Measurements from ENCODE around the gene IMMP2L. TPM values are rescaled to one million over a fixed set of nuclear protein-coding genes. Genes with fewer than 3 reads are reported as not detected.
A peak's percentile ranks its signal among the peaks of the same experiment; 100 is the strongest.
"Not testable (repeated sequence)": the region's sequence is repeated elsewhere in the genome, so short reads cannot be mapped to it uniquely, and the experiment has no call there.

The IMMP2L gene
- total RNA-seq (2014; rRNA removed) (8.6 and 15.4 TPM in 2 replicates), Bru-seq, nascent RNA (percentile 83 among the genes with signal in this experiment), BruChase-seq, experiment 1, labeled RNA remaining after a 6-hour chase (percentile 79 among the genes with signal in this experiment), BruChase-seq, experiment 2, labeled RNA remaining after a 2-hour chase (percentile 87 among the genes with signal in this experiment)
- long read RNA-seq, partial matches to known transcripts: 1 of 9 reads
- long read RNA-seq, other reads (novel, unspliced or antisense): 8 of 9 reads

DNA sequence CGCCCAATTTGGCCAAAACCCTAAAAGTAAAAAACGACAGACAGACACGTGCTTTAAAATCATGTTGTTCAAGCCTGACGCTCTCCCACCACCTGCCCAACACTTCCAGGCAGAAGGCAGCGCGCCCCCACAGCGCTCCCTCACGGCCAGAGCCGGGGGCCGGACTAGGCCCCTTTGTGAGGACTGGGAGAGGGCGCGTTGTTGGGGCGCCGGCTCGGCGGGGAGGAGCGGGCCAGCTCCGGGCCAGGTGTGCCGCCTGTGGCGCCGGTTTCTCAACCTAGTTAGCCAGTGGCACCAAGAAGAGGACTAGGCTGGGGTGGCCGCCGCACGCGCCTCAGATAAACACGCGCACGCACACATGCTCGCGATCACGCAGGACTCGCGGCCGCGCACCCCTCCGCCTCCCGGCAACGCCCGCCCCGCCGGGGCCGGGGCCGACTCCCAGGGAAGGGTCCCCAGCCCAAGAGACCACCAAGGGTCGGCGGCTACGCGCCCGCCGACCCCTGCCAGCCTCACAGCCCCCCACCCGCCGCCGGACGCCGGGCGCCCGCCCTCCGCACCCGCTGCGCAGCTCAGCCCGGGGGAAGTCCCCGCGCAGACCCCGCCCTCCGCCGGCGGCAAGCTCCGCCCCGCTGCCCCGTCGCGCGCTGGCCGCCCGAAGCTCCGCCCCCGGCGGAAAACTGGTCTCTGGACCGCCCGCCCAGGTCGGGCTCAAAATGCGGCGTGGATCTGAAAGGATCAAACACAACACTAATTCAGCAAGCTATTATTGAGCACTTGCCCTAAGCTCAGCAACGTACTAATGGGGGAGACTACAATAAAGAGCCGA lies at the start of gene IMMP2L:
TSS of gene IMMP2L (minus strand) at position 589 of the 829 bp plus-strand sequence.
- intact Hi-C loops (cut with micrococcal nuclease): loop anchor here (1.0 to 10.0 kb wide), 4 partner anchors 45 to 467 kb away; partner anchors contain the start of gene LRRN3
- ChIA-PET CTCF (interaction anchor here (0.6 to 1.0 kb wide), 3 partner anchors 63 to 732 kb away, joined by 3 to 4 read pairs (median 4); no protein-coding TSS in a partner anchor), POLR2A (ENCODE audit: unreplicated experiment) (interaction anchor here (0.6 to 1.5 kb wide), 6 partner anchors 34 to 1555 kb away, joined by 3 to 10 read pairs (median 6); no protein-coding TSS in a partner anchor)
- Histone ChIP-seq H3K4me1 (ENCODE audit: insufficient read depth, low read length) (peaks cover 42% of the 10 kb centered on the region), H3K9me3 (ENCODE audit: low read length) (no peaks in the 10 kb centered on the region), H3K4me3 (ENCODE audit: low read length) (peak within 1 kb of the TSS; percentile 81), H3K9me2 (replicated peaks; ENCODE audit: low read length) (no peaks in the 10 kb centered on the region), H3K36me3 (ENCODE audit: low read depth, low read length) (peaks cover 12% of the 10 kb centered on the region), H2AFZ (ENCODE audit: low read length) (peak within 1 kb of the TSS; percentile 76), H3K27me3 (ENCODE audit: low read length) (no peaks in the 10 kb centered on the region), H3F3A (ENCODE audit: low read length, unreplicated experiment) (no peaks in the 10 kb centered on the region), H3K79me2 (ENCODE audit: low read length) (peaks cover 39% of the 10 kb centered on the region), H3K9ac (ENCODE audit: low read length) (peak within 1 kb of the TSS; percentile 99), H3K27ac (ENCODE audit: low read length) (peak within 1 kb of the TSS; percentile 84), H3K4me2 (ENCODE audit: low read length) (peak within 1 kb of the TSS; percentile 80), H4K20me1 (ENCODE audit: low read length) (no peaks in the 10 kb centered on the region)
- DNase-seq (peak; percentile 87), ATAC-seq (peak; percentile 89)
- TF ChIP-seq, protein P1, sequence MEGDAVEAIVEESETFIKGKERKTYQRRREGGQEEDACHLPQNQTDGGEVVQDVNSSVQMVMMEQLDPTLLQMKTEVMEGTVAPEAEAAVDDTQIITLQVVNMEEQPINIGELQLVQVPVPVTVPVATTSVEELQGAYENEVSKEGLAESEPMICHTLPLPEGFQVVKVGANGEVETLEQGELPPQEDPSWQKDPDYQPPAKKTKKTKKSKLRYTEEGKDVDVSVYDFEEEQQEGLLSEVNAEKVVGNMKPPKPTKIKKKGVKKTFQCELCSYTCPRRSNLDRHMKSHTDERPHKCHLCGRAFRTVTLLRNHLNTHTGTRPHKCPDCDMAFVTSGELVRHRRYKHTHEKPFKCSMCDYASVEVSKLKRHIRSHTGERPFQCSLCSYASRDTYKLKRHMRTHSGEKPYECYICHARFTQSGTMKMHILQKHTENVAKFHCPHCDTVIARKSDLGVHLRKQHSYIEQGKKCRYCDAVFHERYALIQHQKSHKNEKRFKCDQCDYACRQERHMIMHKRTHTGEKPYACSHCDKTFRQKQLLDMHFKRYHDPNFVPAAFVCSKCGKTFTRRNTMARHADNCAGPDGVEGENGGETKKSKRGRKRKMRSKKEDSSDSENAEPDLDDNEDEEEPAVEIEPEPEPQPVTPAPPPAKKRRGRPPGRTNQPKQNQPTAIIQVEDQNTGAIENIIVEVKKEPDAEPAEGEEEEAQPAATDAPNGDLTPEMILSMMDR (conservative IDR thresholded peaks at IDR 0.05; ENCODE audit: low read depth, low read length): peak; percentile 44; the same call in 1 of the 2 replicates
- no peak for TF ChIP-seq EZH2phosphoT487 (IDR thresholded peaks at IDR 0.05; ENCODE audit: borderline replicate concordance, low read length)
- no TSS peak for BruUV-seq (replicated peaks)

DNA sequence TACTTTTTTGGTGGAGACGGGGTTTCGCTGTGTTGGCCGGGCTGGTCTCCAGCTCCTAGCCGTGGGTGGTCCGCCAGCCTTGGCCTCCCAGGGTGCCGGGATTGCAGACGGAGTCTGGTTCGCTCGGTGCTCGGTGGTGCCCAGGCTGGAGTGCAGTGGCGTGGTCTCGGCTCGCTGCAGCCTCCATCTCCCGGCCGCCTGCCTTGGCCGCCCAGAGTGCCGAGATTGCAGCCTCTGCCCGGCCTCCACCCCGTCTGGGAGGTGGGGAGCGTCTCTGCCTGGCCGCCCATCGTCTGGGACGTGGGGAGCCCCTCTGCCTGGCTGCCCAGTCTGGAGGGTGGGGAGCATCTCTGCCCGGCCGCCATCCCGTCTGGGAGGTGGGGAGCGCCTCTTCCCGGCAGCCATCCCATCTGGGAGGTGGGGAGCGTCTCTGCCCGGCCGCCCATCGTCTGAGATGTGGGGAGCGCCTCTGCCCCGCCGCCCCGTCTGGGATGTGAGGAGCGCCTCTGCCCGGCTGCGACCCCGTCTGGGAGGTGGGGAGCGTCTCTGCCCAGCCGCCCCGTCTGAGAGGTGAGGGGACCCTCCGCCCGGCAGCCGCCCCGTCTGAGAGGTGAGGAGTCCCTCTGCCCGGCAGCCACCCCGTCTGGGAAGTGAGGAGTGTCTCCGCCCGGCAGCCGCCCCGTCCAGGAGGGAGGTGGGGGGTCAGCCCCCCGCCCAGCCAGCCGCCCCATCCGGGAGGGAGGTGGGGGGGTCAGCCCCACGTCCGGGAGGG lies 47.4 kb upstream of the IMMP2L start:
- H3K9me3 ChIP-seq (ENCODE audit: low read length); H3K27me3 ChIP-seq (ENCODE audit: low read length); H3K27ac ChIP-seq (ENCODE audit: low read length); H3K36me3 ChIP-seq (ENCODE audit: low read depth, low read length); POLR2A ChIA-PET (ENCODE audit: unreplicated experiment); H3K79me2 ChIP-seq (ENCODE audit: low read length); ATAC-seq; H3K4me1 ChIP-seq (ENCODE audit: insufficient read depth, low read length); H3K4me2 ChIP-seq (ENCODE audit: low read length); H3F3A ChIP-seq (ENCODE audit: low read length, unreplicated experiment); H4K20me1 ChIP-seq (ENCODE audit: low read length); DNase-seq; BruUV-seq (replicated peaks); CTCF ChIA-PET; intact Hi-C loops (cut with micrococcal nuclease); H3K9me2 ChIP-seq (replicated peaks; ENCODE audit: low read length); H2AFZ ChIP-seq (ENCODE audit: low read length); H3K4me3 ChIP-seq (ENCODE audit: low read length); H3K9ac ChIP-seq (ENCODE audit: low read length): not testable (repeated sequence)

DNA sequence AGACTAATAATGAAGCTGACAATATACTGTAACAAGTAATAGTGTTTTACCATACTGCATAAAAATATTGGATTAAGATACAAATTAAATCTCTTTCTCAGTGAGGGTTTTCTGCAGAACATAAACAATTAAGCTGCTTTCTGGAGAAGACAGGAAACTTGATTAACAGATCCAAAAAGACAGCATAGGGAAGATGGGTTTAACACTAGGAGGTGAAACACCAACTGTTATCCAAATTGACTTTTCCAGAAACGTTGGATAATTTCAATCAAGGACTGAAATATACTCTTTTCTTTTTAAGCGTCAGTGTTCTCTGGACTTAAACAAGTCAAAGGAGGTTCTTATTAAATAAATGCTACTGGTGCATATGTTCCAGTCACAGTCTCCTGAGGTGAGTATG lies 45.3 kb upstream of the IMMP2L start:
- H3K9ac ChIP-seq (ENCODE audit: low read length): no peak overlapping the region
- no TSS peak for BruUV-seq (replicated peaks)
- no peak overlapping the region for H3K27ac ChIP-seq (ENCODE audit: low read length)
- no peak overlapping the region for H2AFZ ChIP-seq (ENCODE audit: low read length)
- H3F3A ChIP-seq (ENCODE audit: low read length, unreplicated experiment): no peaks in the 10 kb centered on the region
- H3K4me2 ChIP-seq (ENCODE audit: low read length): no peak overlapping the region
- CTCF ChIA-PET: no interaction called here
- TF ChIP-seq, protein P1 (conservative IDR thresholded peaks at IDR 0.05; ENCODE audit: low read depth, low read length): no peak
- TF ChIP-seq EZH2phosphoT487 (IDR thresholded peaks at IDR 0.05; ENCODE audit: borderline replicate concordance, low read length): no peak
- TF ChIP-seq EZH2 (IDR thresholded peaks at IDR 0.05; ENCODE audit: low read length, unreplicated experiment): no peak
- no peaks in the 10 kb centered on the region for H3K4me1 ChIP-seq (ENCODE audit: insufficient read depth, low read length)
- POLR2A ChIA-PET (ENCODE audit: unreplicated experiment): no interaction called here
- H3K4me3 ChIP-seq (ENCODE audit: low read length): no peak overlapping the region
- no peaks in the 10 kb centered on the region for H3K79me2 ChIP-seq (ENCODE audit: low read length)
- ATAC-seq: no peak
- no peaks in the 10 kb centered on the region for H3K27me3 ChIP-seq (ENCODE audit: low read length)
- no peaks in the 10 kb centered on the region for H3K36me3 ChIP-seq (ENCODE audit: low read depth, low read length)
- no peaks in the 10 kb centered on the region for H3K9me2 ChIP-seq (replicated peaks; ENCODE audit: low read length)
- DNase-seq: no peak
- H4K20me1 ChIP-seq (ENCODE audit: low read length): no peaks in the 10 kb centered on the region
- intact Hi-C loops (cut with micrococcal nuclease): no loop called here
- no peaks in the 10 kb centered on the region for H3K9me3 ChIP-seq (ENCODE audit: low read length)
